Activated CD4-positive, CD25-positive, alpha-beta regulatory T cell treated with anti-CD3 and anti-CD28 coated beads, Interleukin-2, amount 50 U/mL, for 24 hours (primary cell): ENCODE results near the gene ANK2.
A peak's percentile ranks its signal among the peaks of the same experiment; 100 is the strongest.
"Not testable (repeated sequence)": the region's sequence is repeated elsewhere in the genome, so short reads cannot be mapped to it uniquely, and the experiment has no call there.

Experiments
- ATAC-seq, 2 donors: fragments of 150-1000 bp; cut with Tn5 transposase; one replicate each; pipeline ENCODE4 v1.10.0; 2021; ENCODE audit warnings: mild to moderate bottlenecking in 1 of 2, moderate library complexity in 1 of 2

The ANK2 gene

GRCh38 chr4:113052379-113052951 lies 3.0 kb downstream of the ANK2 start:
- peak in 1 of 2 donors; percentile 24 for ATAC-seq

DNA sequence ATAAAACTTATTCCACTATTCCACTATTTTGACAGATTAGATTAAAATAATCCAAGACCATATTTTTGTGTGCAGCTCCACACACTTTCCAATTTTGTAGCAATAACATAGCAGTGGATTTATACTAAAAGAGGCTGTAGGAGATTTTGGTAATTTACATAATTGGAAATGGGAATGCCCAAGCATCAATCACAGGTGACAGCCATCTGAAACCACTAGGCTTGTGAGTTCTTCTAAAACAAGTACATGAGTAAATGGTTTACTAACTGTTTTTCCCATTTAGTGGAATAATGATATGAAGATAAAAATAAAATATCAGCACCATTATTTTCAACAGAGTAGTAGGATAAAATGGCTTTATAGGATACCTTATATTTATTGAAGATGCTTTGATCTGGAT lies 4.4 kb downstream of the ANK2 start:
- ATAC-seq: no peak

- no peak for ATAC-seq
Observed at GRCh38 chr4:113056318-113056717, 6.9 kb downstream of the ANK2 start.

DNA sequence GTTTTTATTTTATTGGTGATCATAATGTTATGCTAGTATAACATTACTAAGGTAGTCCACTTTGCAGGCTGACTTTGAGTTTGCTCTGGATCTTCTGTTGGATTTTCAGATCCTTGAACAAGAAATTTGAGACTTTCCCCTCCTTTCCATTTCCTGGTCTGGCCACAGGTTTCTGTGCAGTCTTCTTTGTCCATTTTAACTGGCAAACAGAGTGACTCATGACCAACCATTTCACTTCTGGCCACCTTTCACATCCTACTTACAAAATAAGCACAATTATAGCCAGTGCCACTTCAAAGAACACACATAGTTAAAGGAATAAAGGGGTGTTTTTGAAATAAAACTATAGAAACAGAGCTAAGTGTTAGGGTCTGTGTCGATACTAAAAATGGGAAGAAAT lies 8.4 kb downstream of the ANK2 start:
- no peak for ATAC-seq

DNA sequence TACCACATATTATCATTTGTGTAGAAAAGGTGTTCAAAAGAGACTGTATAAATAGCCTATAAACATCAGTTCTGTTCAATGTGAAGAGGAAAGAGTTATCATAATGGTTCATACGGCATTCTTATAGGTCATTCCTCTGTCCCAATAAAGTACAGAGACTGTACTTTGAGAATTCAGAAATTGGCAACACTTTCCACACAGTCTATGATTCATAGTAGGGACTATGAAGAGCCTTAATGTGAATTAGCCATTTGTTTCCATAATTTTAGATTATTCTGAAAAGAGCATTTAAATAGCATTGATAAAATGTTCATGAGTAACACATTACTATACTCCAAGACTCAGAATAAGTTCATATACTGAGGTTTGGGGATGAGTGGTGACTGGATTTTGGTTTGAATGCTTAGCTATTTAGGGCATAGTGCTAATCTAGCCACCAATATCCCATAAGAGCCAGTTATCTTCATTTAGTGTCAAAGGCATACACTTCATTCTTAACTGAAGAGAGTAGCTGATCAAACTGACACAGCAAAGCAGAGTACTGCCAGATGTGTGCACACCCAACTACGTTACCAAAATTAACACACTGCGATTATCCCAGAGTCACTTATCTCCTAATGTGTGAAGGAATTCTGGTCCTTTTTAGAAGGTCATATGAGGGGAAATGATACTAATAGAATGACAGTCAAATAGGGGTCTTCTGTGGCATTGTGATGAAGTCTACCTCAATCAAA lies 10.2 kb downstream of the ANK2 start:
- no peak for ATAC-seq

DNA sequence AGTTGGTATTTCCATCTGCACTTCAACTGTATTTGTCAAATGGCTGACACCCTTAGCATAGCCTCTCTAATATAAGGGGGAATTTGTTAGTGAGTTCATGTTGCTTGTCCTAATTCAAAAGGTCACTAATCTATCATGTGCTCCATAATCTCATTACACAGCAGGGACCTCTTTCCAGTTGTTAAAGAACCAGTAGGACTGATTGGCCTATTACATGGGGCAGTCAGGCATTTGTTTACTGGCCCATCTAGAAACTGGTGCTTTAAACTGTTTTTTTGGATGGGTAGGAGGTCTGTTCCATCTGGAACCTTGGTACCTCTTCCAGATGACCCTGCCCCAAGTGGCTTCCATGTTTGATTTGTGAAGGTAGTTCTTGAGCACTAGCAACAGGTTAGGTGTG lies 11.4 kb downstream of the ANK2 start:
- no peak for ATAC-seq

- no peak for ATAC-seq
Observed at GRCh38 chr4:113064244-113064643, 14.8 kb downstream of the ANK2 start.

GRCh38 chr4:113065629-113066028 lies 16.2 kb downstream of the ANK2 start:
- ATAC-seq: no peak

- ATAC-seq: not testable (repeated sequence)
Observed at GRCh38 chr4:113068771-113069170, 19.3 kb downstream of the ANK2 start.

DNA sequence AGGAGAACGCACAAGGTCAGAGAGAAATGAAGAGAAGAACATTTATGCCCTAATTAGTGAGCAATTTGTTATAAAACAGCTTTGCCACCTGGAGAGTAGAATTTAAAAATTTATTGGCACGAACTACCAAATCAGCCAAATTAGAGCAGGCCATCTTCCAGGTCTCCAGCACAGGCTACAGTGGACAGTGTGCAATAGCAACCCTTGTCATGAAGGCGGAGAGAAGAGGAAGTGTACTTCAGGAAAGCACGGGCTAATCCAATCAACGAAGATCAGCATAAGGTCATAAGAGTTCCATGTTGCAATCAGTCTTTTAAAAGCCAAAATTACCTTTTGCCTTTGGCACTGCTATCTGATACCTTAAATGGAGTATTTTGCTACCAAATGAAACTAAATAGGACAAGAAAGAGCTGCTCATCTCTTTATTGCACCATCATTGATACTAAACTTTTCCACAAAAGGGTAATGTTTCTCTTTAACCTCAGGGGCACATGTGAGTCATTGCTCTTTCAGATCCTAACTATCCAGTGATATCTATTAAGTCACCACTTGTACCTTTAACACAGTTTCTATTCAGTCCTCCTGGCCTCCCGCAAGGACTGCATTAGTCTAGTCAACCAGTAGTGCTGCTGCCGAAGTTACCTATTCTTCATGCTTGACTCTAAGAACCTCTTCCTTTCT lies 19.9 kb downstream of the ANK2 start:
- no peak for ATAC-seq

DNA sequence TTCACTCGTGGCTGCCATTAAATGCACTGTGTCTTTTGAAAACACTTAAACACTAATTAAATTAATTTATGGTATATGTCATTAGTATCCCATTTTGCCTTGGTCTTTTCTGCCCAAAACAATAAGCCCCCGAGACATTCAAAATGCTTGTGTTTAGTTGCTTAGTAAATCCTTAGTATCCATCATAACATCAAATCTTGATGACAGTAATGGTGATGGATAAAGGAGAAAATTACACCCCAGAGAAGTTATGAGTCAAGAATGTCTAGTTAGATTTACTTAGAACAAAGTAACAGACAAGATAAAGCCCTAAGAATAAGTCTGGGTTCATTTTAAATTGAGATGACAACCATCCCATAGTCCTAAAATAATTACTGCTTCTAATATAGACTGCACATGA lies 21.3 kb downstream of the ANK2 start:
- ATAC-seq: no peak

GRCh38 chr4:113071274-113071673 lies 21.8 kb downstream of the ANK2 start:
- no peak for ATAC-seq

DNA sequence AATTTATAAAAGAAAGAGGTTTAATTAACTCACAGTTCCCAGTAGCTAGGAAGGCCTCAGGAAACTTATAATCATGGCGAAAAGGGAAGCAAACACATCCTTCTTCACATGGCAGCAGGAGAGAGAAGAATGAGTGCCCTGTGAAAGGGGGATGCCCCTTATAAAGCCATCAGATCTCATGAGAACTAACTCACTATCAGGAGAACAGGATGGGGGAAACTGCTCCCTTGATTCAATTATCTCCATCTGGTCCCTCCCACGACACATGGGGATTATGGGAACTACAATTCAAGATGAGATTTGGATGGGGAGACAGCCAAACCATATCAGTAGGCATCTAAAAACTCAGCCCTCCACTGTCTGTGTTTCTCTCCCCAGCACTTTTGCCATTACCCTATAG lies 22.4 kb downstream of the ANK2 start:
- no peak for ATAC-seq

DNA sequence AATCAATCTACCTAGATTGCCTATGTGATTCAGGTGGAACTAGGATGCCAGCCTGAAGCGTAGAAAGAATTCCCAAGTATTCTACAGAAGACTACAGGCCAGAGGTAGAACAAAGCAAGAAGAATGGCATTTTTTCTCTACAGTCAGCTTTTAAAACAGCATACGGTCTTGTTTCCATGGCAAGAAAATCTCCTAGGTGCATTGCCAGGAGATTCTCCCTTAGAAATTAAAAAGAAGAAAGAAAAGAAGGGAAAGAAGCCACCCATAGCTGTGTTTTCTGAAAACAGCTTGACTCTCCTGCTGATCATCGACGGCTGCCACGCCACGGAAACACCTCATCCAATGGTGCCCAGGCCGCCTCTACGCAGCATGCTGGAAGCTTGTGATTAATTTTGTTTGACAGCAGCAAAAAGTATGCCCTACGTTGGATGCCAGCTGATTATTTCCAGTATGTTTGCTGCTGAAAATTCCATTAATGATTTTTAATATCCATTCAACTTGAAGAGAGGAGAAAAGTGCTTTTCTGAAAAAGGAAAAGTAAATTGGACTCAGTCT lies 24.1 kb downstream of the ANK2 start:
- no peak for ATAC-seq

DNA sequence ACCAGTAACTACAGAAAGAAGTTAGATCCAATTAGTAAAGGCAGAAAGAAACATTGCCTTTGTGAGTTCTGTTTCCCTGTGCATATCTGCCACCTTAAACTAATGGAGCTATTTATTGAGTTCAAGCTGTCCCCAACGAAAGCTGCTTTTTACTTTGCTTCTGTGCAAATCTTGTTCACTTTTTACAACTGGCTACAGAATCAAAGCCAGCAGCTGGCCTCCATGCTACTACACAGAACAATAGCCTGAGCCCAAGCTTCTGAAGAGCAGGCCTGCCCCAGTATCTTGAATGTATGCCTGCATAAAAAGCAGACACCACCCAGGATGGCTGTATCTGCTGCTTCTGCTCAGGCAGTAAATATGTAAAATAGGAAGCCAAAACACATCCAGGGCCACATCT lies 28.1 kb downstream of the ANK2 start:
- no peak for ATAC-seq

DNA sequence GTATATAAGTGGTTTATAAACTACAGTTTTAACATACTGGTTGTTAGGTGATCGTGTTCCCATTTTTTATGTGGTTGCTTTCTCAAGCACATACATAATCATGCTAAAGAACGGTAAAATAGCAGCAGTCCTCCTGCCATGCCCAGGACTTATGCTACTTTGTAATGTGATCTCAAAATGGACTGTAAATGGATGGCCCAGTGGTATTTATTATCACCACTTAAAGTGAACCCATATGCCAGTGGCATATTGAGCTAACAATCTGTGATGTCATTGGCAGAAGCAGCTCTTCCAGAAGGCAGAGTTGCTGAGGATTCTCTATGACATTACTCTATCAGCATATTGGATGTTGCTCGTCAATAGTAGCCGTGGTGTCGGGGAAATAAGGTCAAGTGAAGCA lies 28.6 kb downstream of the ANK2 start:
- no peak for ATAC-seq

DNA sequence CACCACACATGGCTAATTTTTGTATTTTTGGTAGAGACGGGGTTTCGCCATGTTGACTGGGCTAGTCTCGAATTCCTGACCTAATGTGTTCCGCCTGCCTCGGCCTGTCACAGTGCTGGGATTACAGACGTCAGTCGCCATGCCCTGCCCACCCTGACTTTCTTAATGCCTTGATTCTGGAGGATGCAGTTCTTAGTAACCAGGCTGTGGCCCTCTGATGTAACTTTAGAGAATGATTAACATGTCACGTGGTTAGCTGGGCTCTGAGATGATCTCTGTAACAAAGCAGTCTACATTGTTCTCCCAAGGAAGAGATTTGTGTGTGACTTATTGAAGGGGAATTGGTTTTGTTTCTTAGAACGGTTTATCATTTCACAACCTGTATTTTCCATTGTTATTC lies 30.6 kb downstream of the ANK2 start:
- ATAC-seq: no peak

DNA sequence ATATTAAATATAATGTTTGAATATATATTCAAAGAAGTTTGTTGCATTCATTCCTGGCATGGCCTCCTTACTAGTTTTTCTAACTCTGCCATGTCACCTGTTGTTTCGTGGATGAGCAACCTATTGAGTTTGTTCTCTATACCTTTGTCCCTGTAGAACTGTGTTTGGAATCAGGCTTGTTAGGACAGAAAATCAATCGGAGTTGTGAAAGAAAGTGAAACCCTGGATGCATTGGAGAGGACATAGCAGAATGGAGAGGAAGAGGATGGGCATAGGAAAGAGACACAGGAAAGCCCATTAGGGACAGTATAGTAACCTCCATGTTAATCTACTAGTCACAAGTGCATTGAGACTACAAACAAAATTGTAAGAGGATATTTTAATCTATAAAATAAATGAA lies 31.2 kb downstream of the ANK2 start:
- ATAC-seq: no peak

- no peak for ATAC-seq
Observed at GRCh38 chr4:113083346-113083745, 33.9 kb downstream of the ANK2 start.

- ATAC-seq: no peak
Observed at GRCh38 chr4:113086172-113086695, 36.8 kb downstream of the ANK2 start.

- no peak for ATAC-seq
Observed at GRCh38 chr4:113088050-113088449, 38.6 kb downstream of the ANK2 start.

DNA sequence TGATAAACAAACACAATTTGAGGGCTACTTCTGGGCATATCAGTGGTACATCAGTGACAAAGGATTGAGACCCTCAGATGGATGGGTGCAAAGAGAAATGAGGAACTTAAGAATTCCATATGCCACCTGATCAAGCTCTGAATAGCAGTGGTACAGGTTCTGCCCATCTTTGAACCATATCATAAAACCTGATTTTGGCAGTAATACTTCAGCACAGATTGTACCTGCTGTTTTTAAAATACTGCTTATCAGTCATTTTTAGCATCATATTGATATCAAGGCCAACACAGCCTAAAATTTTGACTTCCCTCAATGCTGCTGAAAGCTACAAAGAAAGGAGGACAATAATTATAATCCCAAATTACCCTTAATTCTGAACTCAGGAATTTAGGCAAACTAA lies 41.5 kb downstream of the ANK2 start:
- no peak for ATAC-seq

- ATAC-seq: no peak
Observed at GRCh38 chr4:113094331-113094730, 44.9 kb downstream of the ANK2 start.

- no peak for ATAC-seq
Observed at GRCh38 chr4:113094802-113095201, 45.3 kb downstream of the ANK2 start.
